Measurements from ENCODE around the gene UBAC2.

The UBAC2 gene

GRCh38 chr13:99314640-99315176, 114.1 kb downstream of the UBAC2 start:
- no peaks in the 10 kb centered on the region for H3K79me2 ChIP-seq (ENCODE audit: insufficient read depth, low read length)
- H3K4me1 ChIP-seq (ENCODE audit: insufficient read depth, low read length, severe bottlenecking), result peaks cover 86% of the 10 kb centered on the region
- H3K27me3 ChIP-seq (ENCODE audit: insufficient read depth, low read length), result no peaks in the 10 kb centered on the region
- H3K9me3 ChIP-seq (ENCODE audit: low read length), result no peaks in the 10 kb centered on the region
- no peaks in the 10 kb centered on the region for H4K20me1 ChIP-seq (ENCODE audit: insufficient read depth, low read length)
- no peak overlapping the region for H3K4me3 ChIP-seq (ENCODE audit: low read depth, low read length, poor library complexity, severe bottlenecking)
- TF ChIP-seq EZH2 (IDR thresholded peaks at IDR 0.05; ENCODE audit: borderline replicate concordance, low read length), result no peak
- TF ChIP-seq CTCF (IDR thresholded peaks at IDR 0.05; ENCODE audit: low read length), result no peak
- no peak overlapping the region for H3K4me2 ChIP-seq (ENCODE audit: low read length)
- H3K27ac ChIP-seq (ENCODE audit: low read depth, low read length, poor library complexity, severe bottlenecking), result peak overlapping the region; percentile 29
- no peak overlapping the region for H3K9ac ChIP-seq (ENCODE audit: low read length)
- no peak overlapping the region for H2AFZ ChIP-seq (ENCODE audit: low read length)
- H3K9me2 ChIP-seq (ENCODE audit: low read depth, low read length), result no peaks in the 10 kb centered on the region
- H3K36me3 ChIP-seq (ENCODE audit: insufficient read depth, low read length), result 0 out of 2 replicates have a peak, but pooled peaks cover 4% of the 10 kb centered on the region
- H3F3A ChIP-seq (ENCODE audit: insufficient read depth, low read length), result peaks cover 14% of the 10 kb centered on the region

GRCh38 chr13:99315186-99315585, 114.5 kb downstream of the UBAC2 start:
- 0 out of 2 replicates have a peak, but pooled peaks cover 4% of the 10 kb centered on the region for H3K36me3 ChIP-seq (ENCODE audit: insufficient read depth, low read length)
- H2AFZ ChIP-seq (ENCODE audit: low read length), result no peak overlapping the region
- no peak overlapping the region for H3K4me2 ChIP-seq (ENCODE audit: low read length)
- H3K4me3 ChIP-seq (ENCODE audit: low read depth, low read length, poor library complexity, severe bottlenecking), result no peak overlapping the region
- no peaks in the 10 kb centered on the region for H3K27me3 ChIP-seq (ENCODE audit: insufficient read depth, low read length)
- H3K27ac ChIP-seq (ENCODE audit: low read depth, low read length, poor library complexity, severe bottlenecking), result no peak overlapping the region
- H3F3A ChIP-seq (ENCODE audit: insufficient read depth, low read length), result peaks cover 14% of the 10 kb centered on the region
- H3K9me3 ChIP-seq (ENCODE audit: low read length), result no peaks in the 10 kb centered on the region
- no peaks in the 10 kb centered on the region for H3K79me2 ChIP-seq (ENCODE audit: insufficient read depth, low read length)
- H3K9ac ChIP-seq (ENCODE audit: low read length), result no peak overlapping the region
- H3K4me1 ChIP-seq (ENCODE audit: insufficient read depth, low read length, severe bottlenecking), result peaks cover 86% of the 10 kb centered on the region
- H4K20me1 ChIP-seq (ENCODE audit: insufficient read depth, low read length), result no peaks in the 10 kb centered on the region
- TF ChIP-seq CTCF (IDR thresholded peaks at IDR 0.05; ENCODE audit: low read length) (no peak), EZH2 (IDR thresholded peaks at IDR 0.05; ENCODE audit: borderline replicate concordance, low read length) (no peak)
- H3K9me2 ChIP-seq (ENCODE audit: low read depth, low read length), result no peaks in the 10 kb centered on the region

GRCh38 chr13:99316224-99316623, 115.6 kb downstream of the UBAC2 start:
- peak overlapping the region; percentile 96 for H3K27ac ChIP-seq (ENCODE audit: low read depth, low read length, poor library complexity, severe bottlenecking)
- no peak overlapping the region for H3K4me3 ChIP-seq (ENCODE audit: low read depth, low read length, poor library complexity, severe bottlenecking)
- H3K9me2 ChIP-seq (ENCODE audit: low read depth, low read length), result no peaks in the 10 kb centered on the region
- H3F3A ChIP-seq (ENCODE audit: insufficient read depth, low read length), result peaks cover 8% of the 10 kb centered on the region
- H3K27me3 ChIP-seq (ENCODE audit: insufficient read depth, low read length), result no peaks in the 10 kb centered on the region
- no peak overlapping the region for H2AFZ ChIP-seq (ENCODE audit: low read length)
- H3K4me2 ChIP-seq (ENCODE audit: low read length), result no peak overlapping the region
- H4K20me1 ChIP-seq (ENCODE audit: insufficient read depth, low read length), result no peaks in the 10 kb centered on the region
- H3K4me1 ChIP-seq (ENCODE audit: insufficient read depth, low read length, severe bottlenecking), result peaks cover 86% of the 10 kb centered on the region
- no peak overlapping the region for H3K9ac ChIP-seq (ENCODE audit: low read length)
- H3K36me3 ChIP-seq (ENCODE audit: insufficient read depth, low read length), result 0 out of 2 replicates have a peak, but pooled peaks cover 4% of the 10 kb centered on the region
- TF ChIP-seq CTCF (IDR thresholded peaks at IDR 0.05; ENCODE audit: low read length) (no peak), EZH2 (IDR thresholded peaks at IDR 0.05; ENCODE audit: borderline replicate concordance, low read length) (no peak)
- H3K9me3 ChIP-seq (ENCODE audit: low read length), result no peaks in the 10 kb centered on the region
- H3K79me2 ChIP-seq (ENCODE audit: insufficient read depth, low read length), result no peaks in the 10 kb centered on the region

Measured in OCI-LY1 (cell line).